Astrocyte of the spinal cord (primary cell): ENCODE measurements around the gene PAK5.
A peak's percentile ranks its signal among the peaks of the same experiment; 100 is the strongest.

Source experiments
- DNase-seq: peaks from one replicate; pipeline ENCODE4 v3.0.0; 2011; ENCODE audit warnings: low read depth, low spot score
- H3K4me3 ChIP-seq: 2 replicates; pipeline ENCODE4 v1.5.1; 2011; ENCODE audit warnings: low read depth, mild to moderate bottlenecking, low read length, moderate library complexity
- in situ Hi-C: cut with HindIII; loops from 2 replicates; pipeline ENCODE4 v1.10.0; 2017; ENCODE audit warnings: low sequenced_read_pairs
- TF ChIP-seq, protein P1 (sequence below): IDR thresholded peaks from 2 replicates; pipeline ENCODE4 v1.5.1; 2012; ENCODE audit warnings: low read depth, mild to moderate bottlenecking, low read length, inconsistent platforms

PAK5 gene

DNA sequence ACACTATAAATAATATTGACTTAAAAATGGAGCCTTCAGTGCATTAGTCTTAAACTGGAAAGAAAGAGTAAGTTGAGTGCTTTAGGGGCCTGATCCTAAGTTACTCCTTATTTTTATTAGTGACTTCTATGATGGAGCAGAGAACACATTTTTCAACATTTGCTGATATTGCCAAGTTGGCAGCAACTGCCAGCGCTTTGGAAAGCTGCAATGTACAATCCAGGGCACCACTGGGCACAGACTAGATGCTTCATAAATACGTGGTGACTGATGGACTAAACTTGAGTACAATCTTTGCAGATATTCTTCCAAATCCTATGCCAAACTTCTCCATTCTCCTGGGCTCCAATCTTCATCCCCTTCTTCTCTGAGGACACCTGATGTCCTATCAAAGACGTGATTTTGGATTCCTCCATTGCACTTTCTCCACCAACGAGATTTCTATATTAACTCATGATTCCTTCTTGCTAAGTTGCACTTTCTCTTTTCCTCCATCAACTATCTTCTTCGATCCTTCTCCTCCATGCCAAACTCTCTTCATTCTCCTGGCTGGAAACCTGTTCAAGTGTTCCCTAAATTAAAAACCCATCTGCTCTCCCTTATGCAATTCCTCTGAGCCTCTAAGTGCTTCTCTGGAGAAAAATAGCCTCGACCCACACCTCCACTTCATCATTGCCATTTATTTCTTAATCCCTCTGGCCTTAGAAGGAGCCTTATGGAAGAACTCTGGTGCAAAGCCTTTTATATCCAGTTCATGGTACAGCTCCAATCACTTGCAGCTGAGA is 28.5 kb upstream of the PAK5 start:
- H3K4me3 ChIP-seq, result no peak overlapping the region
- TF ChIP-seq, protein P1, sequence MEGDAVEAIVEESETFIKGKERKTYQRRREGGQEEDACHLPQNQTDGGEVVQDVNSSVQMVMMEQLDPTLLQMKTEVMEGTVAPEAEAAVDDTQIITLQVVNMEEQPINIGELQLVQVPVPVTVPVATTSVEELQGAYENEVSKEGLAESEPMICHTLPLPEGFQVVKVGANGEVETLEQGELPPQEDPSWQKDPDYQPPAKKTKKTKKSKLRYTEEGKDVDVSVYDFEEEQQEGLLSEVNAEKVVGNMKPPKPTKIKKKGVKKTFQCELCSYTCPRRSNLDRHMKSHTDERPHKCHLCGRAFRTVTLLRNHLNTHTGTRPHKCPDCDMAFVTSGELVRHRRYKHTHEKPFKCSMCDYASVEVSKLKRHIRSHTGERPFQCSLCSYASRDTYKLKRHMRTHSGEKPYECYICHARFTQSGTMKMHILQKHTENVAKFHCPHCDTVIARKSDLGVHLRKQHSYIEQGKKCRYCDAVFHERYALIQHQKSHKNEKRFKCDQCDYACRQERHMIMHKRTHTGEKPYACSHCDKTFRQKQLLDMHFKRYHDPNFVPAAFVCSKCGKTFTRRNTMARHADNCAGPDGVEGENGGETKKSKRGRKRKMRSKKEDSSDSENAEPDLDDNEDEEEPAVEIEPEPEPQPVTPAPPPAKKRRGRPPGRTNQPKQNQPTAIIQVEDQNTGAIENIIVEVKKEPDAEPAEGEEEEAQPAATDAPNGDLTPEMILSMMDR, result no peak
- DNase-seq, result no peak
- in situ Hi-C loops, result no loop called here

DNA sequence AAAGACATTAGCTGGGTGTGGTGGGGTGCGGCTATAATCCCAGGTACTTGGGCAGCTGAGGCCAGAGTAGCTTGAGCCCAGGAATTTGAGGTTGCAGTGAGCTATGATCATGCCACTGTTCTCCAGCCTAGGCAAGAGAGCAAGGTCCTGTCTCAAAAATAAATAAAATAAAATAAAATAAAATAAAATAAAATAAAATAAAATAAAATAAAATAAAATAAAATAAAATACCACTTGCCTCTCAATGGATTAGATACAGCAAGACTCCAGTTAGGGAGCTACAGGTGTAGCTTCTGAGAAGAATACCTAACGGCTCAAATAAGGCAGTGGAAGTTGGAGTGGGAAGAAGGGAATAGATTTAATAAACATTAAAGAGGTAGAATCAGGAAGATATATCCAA is 13.7 kb upstream of the PAK5 start:
- DNase-seq, result no peak
- TF ChIP-seq, protein P1, result no peak
- in situ Hi-C loops, result no loop called here
- H3K4me3 ChIP-seq, result no peak overlapping the region

DNA sequence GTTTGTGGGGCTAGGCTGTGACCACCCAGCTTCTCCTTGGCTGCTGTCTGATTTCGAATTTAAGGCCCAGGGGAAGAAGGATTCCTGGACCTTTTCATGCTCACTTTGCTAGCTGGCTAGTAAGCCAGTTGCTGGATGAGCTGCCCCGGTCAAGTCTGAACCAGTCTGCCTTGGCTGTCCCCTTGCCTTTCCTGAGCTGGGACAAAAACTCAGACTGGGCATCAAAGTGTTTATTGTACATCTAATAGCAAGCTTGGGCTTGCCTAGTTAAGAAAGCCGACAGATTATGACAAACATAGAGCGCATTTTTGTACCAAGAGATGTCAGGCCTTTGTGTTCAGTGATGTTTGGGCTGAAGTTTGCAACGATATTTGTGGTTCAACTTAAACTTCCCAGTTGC is 750 bp upstream of the PAK5 start:
- TF ChIP-seq, protein P1, result no peak
- DNase-seq, result no peak
- H3K4me3 ChIP-seq, result no peak overlapping the region
- in situ Hi-C loops, result no loop called here

DNA sequence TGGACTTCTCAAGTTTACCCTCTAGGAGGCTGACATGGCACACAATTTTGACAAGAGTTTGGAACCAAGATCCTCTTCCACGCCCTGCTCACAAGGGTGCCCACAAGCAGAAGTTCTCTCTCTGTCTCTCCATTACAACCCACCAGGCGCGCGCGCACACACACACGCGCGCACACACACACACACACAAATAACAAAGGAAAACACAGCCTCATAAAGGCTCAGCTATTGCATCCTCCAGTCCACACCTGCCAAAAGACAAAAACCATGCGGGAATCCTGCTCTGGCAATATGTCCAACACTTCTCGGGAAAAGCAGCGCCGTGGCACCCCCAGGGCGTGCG is 870 bp downstream of the PAK5 start:
- in situ Hi-C loops, result no loop called here
- peak overlapping the region; percentile 41 for H3K4me3 ChIP-seq
- TF ChIP-seq, protein P1, result no peak

DNA sequence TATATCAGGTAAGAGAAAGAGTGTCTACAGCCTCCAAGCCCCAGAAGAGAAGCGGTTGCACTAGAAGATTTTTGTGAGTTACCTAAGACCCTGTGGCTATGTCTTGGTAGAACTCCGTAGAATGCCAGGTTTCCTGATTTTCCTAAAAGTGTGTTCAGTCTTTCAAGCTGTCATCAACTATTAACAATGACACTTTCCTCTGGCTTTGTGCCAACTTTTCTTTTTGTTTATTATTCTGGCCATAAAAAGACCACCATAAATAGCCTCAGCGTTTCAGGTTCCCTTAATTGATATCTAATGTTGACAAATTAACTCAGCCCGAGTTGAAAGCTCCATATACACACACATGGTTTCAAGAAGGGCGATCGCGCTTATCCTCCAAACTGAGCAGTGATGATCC is 1.2 kb downstream of the PAK5 start:
- no peak overlapping the region for H3K4me3 ChIP-seq
- no peak for DNase-seq
- TF ChIP-seq, protein P1, result no peak
- in situ Hi-C loops, result no loop called here

More for the DNA sequence above, 870 bp downstream of the PAK5 start:
- DNase-seq, result no peak

DNA sequence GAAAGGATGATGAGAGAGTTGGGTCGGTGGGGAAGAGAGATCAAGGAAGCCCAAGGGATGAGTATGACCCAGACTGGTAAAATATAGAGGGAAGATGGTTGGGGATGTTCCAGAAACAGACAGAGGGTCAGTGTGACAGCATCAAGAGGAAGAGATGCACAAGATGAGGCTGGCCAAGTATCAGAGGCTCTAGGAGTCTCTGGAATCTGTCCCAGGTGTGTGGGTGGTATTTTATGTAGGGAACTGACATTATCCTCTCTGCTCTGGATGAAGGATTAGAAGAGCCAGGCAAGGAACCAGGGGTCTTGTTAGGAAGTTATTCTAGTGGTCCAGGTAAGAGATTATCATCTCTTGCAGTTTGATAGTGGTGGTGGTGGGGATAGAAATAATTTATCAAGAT is 3.6 kb downstream of the PAK5 start:
- H3K4me3 ChIP-seq, result no peak overlapping the region
- no peak for DNase-seq
- TF ChIP-seq, protein P1, result no peak
- in situ Hi-C loops, result no loop called here
